ENCODE measurements around the gene FAH. TPM values are rescaled to one million over a fixed set of nuclear protein-coding genes. Genes with fewer than 3 reads are reported as not detected.
A peak's percentile ranks its signal among the peaks of the same experiment; 100 is the strongest.

Gene FAH
- total and polyA plus RNA-seq, 7 donors: 9.1 to 60.2 (median 20.7) TPM

DNA sequence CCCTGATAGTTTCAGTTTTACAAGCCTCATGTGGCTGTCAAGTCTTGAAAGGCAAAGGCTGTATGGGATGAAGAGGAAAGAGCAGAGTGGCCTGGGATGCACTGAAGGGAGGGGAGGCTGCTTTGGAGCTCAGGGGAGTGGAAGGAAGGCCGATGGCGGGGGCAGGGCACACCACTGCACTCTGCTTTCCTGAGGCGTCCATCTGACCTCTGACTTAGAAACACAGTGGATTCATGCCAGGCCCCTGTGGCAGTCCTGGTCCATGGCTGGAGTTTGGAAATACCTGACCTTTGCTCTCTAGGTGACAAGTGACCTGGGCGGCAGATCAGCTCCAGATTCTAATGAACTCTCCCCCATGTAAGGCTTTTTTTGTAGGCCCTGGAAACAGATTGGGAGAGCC is 19.0 kb downstream of the FAH start:
- 79 to 85% (median 81%) methylated on average over 4 of the region's 4 CpGs for WGBS, 3 donors
- H3K36me3 ChIP-seq (ENCODE audit: insufficient read depth in 1 of 2, low read depth in 1 of 2): peaks cover 0 to 18% of the 10 kb centered on the region in 2 donors
- ATAC-seq: no peak

DNA sequence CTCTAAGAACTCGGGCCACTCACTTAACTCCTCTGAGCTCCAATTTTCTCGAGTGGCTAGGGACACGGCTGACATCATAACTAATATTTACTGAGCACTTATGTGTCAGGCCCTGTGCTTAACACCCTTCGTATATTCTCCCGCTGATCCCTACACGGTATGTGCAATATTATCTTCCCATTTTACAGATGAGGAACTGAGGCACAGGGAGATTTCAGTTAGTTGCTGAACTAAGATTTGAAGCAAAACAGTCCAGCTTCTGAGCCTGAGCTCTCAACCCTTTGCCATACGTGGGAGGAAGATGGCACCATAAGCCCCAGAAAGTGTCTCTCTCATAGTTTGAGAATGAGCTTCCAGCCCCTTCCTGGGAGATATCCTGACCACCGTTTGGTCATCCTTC is 19.6 kb downstream of the FAH start:
- 78 to 95% (median 88%) methylated on average over 8 of the region's 8 CpGs for WGBS, 3 donors
- TF ChIP-seq, protein P1, sequence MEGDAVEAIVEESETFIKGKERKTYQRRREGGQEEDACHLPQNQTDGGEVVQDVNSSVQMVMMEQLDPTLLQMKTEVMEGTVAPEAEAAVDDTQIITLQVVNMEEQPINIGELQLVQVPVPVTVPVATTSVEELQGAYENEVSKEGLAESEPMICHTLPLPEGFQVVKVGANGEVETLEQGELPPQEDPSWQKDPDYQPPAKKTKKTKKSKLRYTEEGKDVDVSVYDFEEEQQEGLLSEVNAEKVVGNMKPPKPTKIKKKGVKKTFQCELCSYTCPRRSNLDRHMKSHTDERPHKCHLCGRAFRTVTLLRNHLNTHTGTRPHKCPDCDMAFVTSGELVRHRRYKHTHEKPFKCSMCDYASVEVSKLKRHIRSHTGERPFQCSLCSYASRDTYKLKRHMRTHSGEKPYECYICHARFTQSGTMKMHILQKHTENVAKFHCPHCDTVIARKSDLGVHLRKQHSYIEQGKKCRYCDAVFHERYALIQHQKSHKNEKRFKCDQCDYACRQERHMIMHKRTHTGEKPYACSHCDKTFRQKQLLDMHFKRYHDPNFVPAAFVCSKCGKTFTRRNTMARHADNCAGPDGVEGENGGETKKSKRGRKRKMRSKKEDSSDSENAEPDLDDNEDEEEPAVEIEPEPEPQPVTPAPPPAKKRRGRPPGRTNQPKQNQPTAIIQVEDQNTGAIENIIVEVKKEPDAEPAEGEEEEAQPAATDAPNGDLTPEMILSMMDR (IDR thresholded peaks at IDR 0.05): no peak
- Histone ChIP-seq H3K4me1 (peaks cover 23% of the 10 kb centered on the region), H3K27me3 (ENCODE audit: insufficient read depth in 3 of 3, low read length in 2 of 3) (no peaks in the 10 kb centered on the region), H3K27ac (no peak overlapping the region), H3K9me3 (no peaks in the 10 kb centered on the region), H3K36me3 (ENCODE audit: insufficient read depth in 1 of 2, low read depth in 1 of 2) (peaks cover 0 to 19% of the 10 kb centered on the region in 2 donors), H3K4me3 (no peak overlapping the region)
- intact Hi-C loops (cut with DNase I): loop anchor here (2.0 to 10.0 kb wide), 3 partner anchors 276 to 788 kb away; partner anchors contain the start of gene MTHFS (in 2 of the 2)
- ATAC-seq (no peak), DNase-seq (no peak)

More for the DNA sequence above, 19.0 kb downstream of the FAH start:
- Histone ChIP-seq H3K9me3 (no peaks in the 10 kb centered on the region), H3K4me1 (peaks cover 21% of the 10 kb centered on the region), H3K27ac (no peak overlapping the region), H3K4me3 (no peak overlapping the region), H3K27me3 (ENCODE audit: insufficient read depth in 3 of 3, low read length in 2 of 3) (no peaks in the 10 kb centered on the region)
- TF ChIP-seq, protein P1 (IDR thresholded peaks at IDR 0.05): no peak
- no peak for DNase-seq
- intact Hi-C loops (cut with DNase I): loop anchor here (2.0 to 10.0 kb wide), 3 partner anchors 275 to 787 kb away; partner anchors contain the start of gene MTHFS (in 2 of the 2)

DNA sequence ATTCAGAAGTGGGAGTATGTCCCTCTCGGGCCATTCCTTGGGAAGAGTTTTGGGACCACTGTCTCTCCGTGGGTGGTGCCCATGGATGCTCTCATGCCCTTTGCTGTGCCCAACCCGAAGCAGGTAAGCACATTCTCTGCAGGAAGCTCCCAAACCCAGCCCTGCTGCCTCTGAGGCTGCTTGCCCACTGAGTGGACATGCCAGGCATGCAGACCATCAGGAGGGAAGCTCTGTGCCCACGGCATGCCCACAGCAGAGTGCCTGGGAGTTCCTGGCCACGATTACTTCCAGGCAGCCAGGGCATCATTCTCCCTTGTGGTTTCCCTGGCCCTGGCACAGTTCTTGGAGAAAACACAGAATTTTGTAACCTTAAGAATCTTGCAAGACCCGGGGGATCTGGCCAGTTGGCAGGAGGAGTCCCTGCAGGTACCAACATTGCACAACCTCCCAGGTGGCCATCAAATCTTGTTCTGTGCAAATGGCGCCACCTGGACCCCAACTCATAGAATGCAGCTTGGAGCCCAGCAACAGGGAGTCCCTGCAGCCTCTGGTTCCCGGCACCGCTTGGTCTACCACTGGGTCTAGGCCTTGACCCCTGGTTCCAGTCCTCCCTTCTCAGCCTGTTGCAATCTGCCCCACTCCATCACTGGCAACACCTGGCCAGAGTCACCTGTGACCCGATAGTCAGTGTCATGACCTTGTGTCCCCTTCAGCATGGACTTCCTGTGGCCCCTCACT is 20.4 kb downstream of the FAH start:
- H3K9me3 ChIP-seq: no peaks in the 10 kb centered on the region
- no peak overlapping the region for H3K4me3 ChIP-seq
- ATAC-seq (peak; percentile 29 to 77 (median 70)), DNase-seq (peak; percentile 44 to 78)
- H3K27ac ChIP-seq: peak overlapping the region; percentile 84
- 66 to 74% (median 67%) methylated on average over 10 of the region's 10 CpGs for WGBS, 3 donors
- H3K27me3 ChIP-seq (ENCODE audit: insufficient read depth in 3 of 3, low read length in 2 of 3): no peaks in the 10 kb centered on the region
- peaks cover 0 to 21% of the 10 kb centered on the region in 2 donors for H3K36me3 ChIP-seq (ENCODE audit: insufficient read depth in 1 of 2, low read depth in 1 of 2)
- intact Hi-C loops (cut with DNase I): loop anchor here (2.0 to 10.0 kb wide), 3 partner anchors 276 to 788 kb away; partner anchors contain the start of gene MTHFS (in 2 of the 2)
- TF ChIP-seq, protein P1 (IDR thresholded peaks at IDR 0.05): peak; percentile 71
- H3K4me1 ChIP-seq: peaks cover 23% of the 10 kb centered on the region

DNA sequence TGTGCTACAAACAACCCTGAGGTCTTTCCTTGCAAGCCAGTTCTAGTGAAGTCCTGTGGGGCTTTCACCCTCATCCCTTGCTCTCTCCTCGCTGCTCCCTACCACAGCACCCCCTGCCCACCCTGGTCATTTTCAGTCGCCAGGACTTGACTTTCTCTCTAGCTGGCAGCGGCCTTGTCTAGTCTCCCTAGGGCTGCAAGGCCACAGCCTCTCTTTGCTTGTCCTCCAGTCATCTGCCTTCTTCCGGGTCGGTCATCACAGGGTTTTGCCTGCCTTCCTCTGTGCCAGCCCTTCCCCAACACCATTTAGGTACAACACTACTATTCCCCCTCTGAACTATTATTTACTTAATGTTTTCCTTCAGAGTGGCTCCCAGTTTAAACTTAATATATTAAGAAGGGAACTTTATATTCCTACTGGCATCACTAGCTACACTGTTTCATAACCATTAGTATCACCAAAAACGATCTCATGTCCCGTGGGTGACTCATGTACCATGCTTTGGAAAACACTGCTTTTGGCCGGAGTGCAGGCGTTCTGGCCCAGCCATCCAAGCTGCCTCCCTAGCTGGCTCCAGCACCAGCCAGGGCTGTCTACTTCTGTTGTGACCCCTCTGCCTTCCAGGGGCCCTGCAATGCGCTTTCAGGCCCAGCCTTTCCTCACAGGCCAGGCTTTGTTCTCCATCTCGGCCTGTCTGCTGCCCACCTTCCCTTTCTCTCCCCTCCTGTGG is 21.4 kb downstream of the FAH start:
- DNase-seq: peak; percentile 66 to 88
- WGBS, 3 donors: 44 to 70% (median 49%) methylated on average over 11 of the region's 11 CpGs
- no peak overlapping the region for H3K4me3 ChIP-seq
- intact Hi-C loops (cut with DNase I): loop anchor here in 1 of 2 donors (10.0 kb wide), 2 partner anchors 279 to 789 kb away; partner anchors contain the start of gene MTHFS
- H3K27ac ChIP-seq: peak overlapping the region; percentile 84
- no peaks in the 10 kb centered on the region for H3K27me3 ChIP-seq (ENCODE audit: insufficient read depth in 3 of 3, low read length in 2 of 3)
- TF ChIP-seq, protein P1 (IDR thresholded peaks at IDR 0.05): no peak
- H3K4me1 ChIP-seq: peaks cover 27% of the 10 kb centered on the region
- peak; percentile 91 to 96 (median 92) for ATAC-seq
- H3K36me3 ChIP-seq (ENCODE audit: insufficient read depth in 1 of 2, low read depth in 1 of 2): peaks cover 0 to 21% of the 10 kb centered on the region in 2 donors
- H3K9me3 ChIP-seq: no peaks in the 10 kb centered on the region
